GM12865 (cell line): Measurements from ENCODE around the gene TBL1X.

Experiments
- DNase-seq: peaks from one replicate; pipeline ENCODE4 v3.0.0; 2010; ENCODE audit warnings: low read depth
- H3K4me3 ChIP-seq: 2 replicates; pipeline ENCODE4 v1.5.1; 2011; ENCODE audit warnings: mild to moderate bottlenecking, low read depth, low read length, control low read depth
- TF ChIP-seq, protein P1 (sequence below): IDR thresholded peaks from 2 replicates; pipeline ENCODE4 v1.5.1; 2011; ENCODE audit warnings: low read length, control low read depth, low read depth, inconsistent platforms; ENCODE audit not compliant: insufficient read depth; ENCODE audit errors: missing control alignments

TBL1X gene

DNA sequence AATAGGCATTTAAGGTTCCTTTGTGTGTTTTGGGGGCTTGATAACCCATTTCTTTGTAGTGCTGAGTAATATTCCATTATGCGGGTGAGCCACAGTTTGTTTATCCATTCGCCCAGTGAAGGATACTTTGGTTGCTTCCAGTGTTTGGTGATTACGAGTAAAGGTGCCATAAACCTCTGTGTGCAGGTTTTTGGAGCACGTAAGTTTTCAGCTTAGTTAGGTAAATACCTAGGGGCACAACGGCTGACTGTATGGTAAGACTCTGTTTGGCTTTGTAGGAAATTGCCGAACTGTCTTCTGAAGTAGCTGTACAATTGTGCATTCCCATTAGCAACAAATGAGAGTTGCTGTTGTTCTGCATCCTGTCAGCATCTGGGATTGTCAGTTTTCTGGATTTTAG lies 3.8 kb upstream of the TBL1X start:
- no peak overlapping the region for H3K4me3 ChIP-seq
- TF ChIP-seq, protein P1, sequence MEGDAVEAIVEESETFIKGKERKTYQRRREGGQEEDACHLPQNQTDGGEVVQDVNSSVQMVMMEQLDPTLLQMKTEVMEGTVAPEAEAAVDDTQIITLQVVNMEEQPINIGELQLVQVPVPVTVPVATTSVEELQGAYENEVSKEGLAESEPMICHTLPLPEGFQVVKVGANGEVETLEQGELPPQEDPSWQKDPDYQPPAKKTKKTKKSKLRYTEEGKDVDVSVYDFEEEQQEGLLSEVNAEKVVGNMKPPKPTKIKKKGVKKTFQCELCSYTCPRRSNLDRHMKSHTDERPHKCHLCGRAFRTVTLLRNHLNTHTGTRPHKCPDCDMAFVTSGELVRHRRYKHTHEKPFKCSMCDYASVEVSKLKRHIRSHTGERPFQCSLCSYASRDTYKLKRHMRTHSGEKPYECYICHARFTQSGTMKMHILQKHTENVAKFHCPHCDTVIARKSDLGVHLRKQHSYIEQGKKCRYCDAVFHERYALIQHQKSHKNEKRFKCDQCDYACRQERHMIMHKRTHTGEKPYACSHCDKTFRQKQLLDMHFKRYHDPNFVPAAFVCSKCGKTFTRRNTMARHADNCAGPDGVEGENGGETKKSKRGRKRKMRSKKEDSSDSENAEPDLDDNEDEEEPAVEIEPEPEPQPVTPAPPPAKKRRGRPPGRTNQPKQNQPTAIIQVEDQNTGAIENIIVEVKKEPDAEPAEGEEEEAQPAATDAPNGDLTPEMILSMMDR, result no peak
- no peak for DNase-seq

DNA sequence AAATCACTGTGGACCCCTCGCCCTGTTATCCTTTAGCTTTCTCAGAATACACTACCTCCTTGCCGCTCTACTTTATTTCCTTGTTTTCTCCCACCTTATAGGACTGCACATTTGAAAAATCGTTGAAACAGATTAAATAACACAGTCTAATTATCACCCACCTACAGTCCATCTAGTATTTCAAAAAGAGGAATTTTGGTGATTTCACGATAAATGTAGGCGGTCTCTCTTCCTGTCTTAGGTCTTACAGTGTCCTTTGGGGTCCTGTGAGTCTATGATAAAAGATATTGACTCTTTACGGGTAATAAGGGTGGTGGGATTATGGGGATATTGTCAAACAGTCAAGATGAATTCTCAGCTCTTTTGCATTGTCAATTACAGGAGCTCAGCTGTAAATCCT lies 2.4 kb upstream of the TBL1X start:
- TF ChIP-seq, protein P1, result no peak
- no peak overlapping the region for H3K4me3 ChIP-seq

DNA sequence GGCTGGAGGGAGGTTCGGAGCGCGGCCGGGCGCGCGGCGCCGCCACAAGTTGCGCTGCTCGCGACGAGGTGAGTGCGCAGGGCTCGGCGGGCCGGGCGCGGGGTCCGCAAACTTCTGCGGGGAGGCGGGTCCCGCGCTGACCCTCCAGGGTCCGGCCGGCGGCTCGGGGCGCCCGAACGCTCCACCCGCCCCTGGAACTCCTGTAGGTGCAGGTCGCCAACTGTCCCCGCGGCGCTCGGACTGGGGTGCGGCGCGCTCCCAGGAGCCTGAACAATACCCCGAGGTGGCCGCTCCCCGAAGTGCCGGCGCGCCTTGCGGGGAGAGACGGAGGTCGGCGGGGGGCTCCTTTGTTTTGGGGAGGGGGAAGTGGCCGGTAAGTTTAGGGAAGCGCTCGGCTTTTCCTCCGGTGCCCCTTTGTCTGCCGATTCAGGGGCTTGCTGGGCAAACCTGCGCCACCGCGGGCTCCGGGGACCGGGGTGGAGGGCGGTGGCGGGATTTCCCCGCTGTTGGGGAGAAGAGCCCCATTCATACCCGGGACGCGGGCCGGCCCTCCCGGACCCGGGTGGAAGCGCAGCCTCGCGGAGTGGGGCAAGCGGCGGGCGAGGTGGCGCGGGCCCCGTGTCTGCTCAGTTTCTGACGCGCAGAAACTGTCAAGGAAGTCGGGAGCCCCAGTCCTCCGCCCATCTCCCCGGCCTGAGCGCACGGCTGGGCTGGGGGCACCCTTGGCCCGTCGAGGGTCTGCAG lies 694 bp downstream of the TBL1X start:
- peak overlapping the region; percentile 71 for H3K4me3 ChIP-seq
- TF ChIP-seq, protein P1, result no peak
- peak; percentile 22 for DNase-seq

More for the DNA sequence above, 2.4 kb upstream of the TBL1X start:
- DNase-seq, result no peak

DNA sequence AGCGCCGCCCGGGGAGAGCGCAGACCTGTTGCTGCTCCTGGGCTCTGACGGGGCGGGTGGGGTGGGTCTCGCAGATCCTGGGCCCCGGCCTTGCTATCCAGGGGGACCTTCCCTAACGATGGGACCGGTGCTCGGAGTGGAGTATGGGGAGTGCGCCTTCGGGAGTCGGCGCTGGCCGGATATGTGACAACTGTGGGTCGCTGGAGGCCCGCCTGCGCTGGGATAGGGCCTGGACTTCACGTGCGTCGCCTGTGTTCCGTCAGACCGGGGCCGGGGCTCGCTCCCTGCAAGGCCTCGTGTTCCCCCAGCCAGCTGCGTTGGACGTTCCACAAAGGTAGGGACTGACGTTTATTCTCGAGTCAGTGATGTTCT lies 1.3 kb downstream of the TBL1X start:
- H3K4me3 ChIP-seq, result peak overlapping the region; percentile 71
- TF ChIP-seq, protein P1, result no peak
- DNase-seq, result peak; percentile 44

DNA sequence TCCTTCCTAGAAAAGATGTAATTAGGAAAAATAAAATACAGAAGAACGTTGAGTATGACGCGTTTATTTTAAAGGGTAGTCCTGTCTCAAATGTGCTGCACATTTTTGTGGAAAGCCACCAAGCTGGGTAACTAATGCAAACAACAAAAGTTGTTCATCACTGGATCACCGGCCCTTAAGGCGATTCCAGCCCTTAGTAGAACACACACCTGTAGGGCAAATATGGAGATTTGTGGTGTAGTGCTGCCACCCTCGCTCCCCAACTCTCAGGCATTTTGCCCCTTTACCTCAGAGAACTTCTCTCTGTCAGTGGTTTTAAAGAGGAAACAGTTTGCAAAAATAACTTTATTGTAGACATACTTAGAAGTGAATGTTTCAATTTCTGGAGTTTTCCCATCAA lies 1.9 kb downstream of the TBL1X start:
- peak overlapping the region; percentile 71 for H3K4me3 ChIP-seq
- peak; percentile 1 for DNase-seq
- TF ChIP-seq, protein P1, result no peak

DNA sequence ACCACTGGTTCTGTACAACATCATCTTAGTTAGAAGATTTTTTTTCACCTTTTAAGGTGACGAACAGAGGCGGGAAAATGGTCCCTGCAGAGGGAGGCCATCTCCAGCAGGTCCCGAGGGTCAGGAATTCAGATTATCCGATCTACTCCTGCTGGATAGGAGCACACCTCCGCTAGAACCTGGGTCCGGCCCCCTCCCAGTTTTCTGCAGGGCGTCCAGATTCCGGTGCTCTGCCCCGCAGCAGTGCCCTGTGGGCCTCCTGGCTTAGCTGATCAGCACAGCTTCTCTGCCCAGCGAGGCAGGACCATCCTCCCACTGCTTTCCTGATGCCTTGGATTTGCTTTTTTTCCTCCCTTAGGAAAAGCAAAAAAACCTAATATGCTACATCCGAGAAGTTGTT lies 2.3 kb downstream of the TBL1X start:
- H3K4me3 ChIP-seq, result no peak overlapping the region
- TF ChIP-seq, protein P1, result no peak
- no peak for DNase-seq

DNA sequence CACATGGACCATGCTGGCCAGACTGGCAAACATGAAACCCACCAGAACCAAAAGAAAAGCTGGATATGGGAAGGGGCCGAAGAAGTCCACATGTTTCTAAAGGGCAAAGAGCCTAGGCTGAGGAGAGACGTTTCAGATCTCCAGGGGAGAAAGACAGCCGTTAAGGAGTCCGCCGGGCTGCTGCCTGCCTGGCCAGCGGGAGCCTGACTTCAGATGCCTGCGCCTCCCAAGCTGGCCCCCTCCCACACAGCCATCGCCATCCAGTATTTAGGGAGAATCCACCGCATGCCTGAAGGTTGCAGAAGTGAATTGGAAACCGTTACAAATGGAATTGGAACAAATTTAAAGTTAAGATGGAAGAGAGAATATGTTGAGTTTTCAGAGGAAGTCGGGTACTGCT lies 2.9 kb downstream of the TBL1X start:
- TF ChIP-seq, protein P1, result no peak
- no peak for DNase-seq
- H3K4me3 ChIP-seq, result no peak overlapping the region
